WERI-Rb-1 (cell line): Measurements from ENCODE around the gene GDF10.

Experiments
- DNase-seq: peaks from one replicate; pipeline ENCODE4 v3.0.0-alpha.2; 2020
- H3K27ac ChIP-seq: fragments of 250-450 bp; sonication (Bioruptor Pico); 2 replicates; pipeline ENCODE4 v1.5.1; 2020; ENCODE audit warnings: mild to moderate bottlenecking, moderate library complexity
- H3K27me3 ChIP-seq: fragments of 250-450 bp; sonication (Bioruptor Pico); 2 replicates; pipeline ENCODE4 v1.5.1; 2021; ENCODE audit warnings: mild to moderate bottlenecking, low read depth, moderate library complexity; ENCODE audit not compliant: insufficient read depth, severe bottlenecking
- H3K36me3 ChIP-seq: fragments of 250-450 bp; sonication (Bioruptor Pico); 2 replicates; pipeline ENCODE4 v1.5.1; 2020; ENCODE audit warnings: mild to moderate bottlenecking, moderate library complexity
- H3K4me3 ChIP-seq: 2 replicates; pipeline ENCODE4 v1.5.1; 2011; ENCODE audit warnings: low read depth, mild to moderate bottlenecking, control low read depth, low read length
- H3K9me3 ChIP-seq: fragments of 250-450 bp; sonication (Bioruptor Pico); 2 replicates; pipeline ENCODE4 v1.5.1; 2021; ENCODE audit warnings: mild to moderate bottlenecking, moderate library complexity; ENCODE audit not compliant: severe bottlenecking
- CTCF ChIP-seq: IDR thresholded peaks from 2 replicates; pipeline ENCODE4 v1.5.1; 2011; ENCODE audit warnings: low read depth, mild to moderate bottlenecking, control low read depth, inconsistent platforms, low read length

GDF10 gene

GRCh38 chr10:47323636-47324296, 23.8 kb downstream of the GDF10 start:
- DNase-seq: no peak
- TF ChIP-seq CTCF: no peak
- H3K27ac ChIP-seq: no peak overlapping the region
- H3K9me3 ChIP-seq: no peaks in the 10 kb centered on the region
- H3K4me3 ChIP-seq: no peak overlapping the region
- no peaks in the 10 kb centered on the region for H3K27me3 ChIP-seq
- H3K36me3 ChIP-seq: no peaks in the 10 kb centered on the region

- H3K27ac ChIP-seq: no peak overlapping the region
- DNase-seq: no peak
- no peaks in the 10 kb centered on the region for H3K27me3 ChIP-seq
- H3K36me3 ChIP-seq: no peaks in the 10 kb centered on the region
- no peak for TF ChIP-seq CTCF
- no peaks in the 10 kb centered on the region for H3K9me3 ChIP-seq
- H3K4me3 ChIP-seq: no peak overlapping the region
Measured at GRCh38 chr10:47325303-47326291, 25.6 kb downstream of the GDF10 start.

- Histone ChIP-seq H3K36me3 (no peaks in the 10 kb centered on the region), H3K27ac (no peak overlapping the region), H3K27me3 (no peaks in the 10 kb centered on the region), H3K9me3 (no peaks in the 10 kb centered on the region), H3K4me3 (no peak overlapping the region)
- no peak for DNase-seq
- no peak for TF ChIP-seq CTCF
Measured at GRCh38 chr10:47326306-47326926, 26.4 kb downstream of the GDF10 start.

- Histone ChIP-seq H3K9me3 (no peaks in the 10 kb centered on the region), H3K36me3 (no peaks in the 10 kb centered on the region), H3K4me3 (no peak overlapping the region), H3K27me3 (no peaks in the 10 kb centered on the region), H3K27ac (no peak overlapping the region)
- TF ChIP-seq CTCF: no peak
- DNase-seq: no peak
Measured at GRCh38 chr10:47326927-47327330, 26.9 kb downstream of the GDF10 start.

GRCh38 chr10:47329855-47330254, 29.9 kb downstream of the GDF10 start:
- Histone ChIP-seq H3K9me3 (no peaks in the 10 kb centered on the region), H3K36me3 (no peaks in the 10 kb centered on the region), H3K4me3 (no peak overlapping the region), H3K27me3 (no peaks in the 10 kb centered on the region), H3K27ac (no peak overlapping the region)
- DNase-seq: no peak
- TF ChIP-seq CTCF: no peak
